ENCODE results near the gene SERPINA9. TPM values are rescaled to one million over a fixed set of nuclear protein-coding genes. Genes with fewer than 3 reads are reported as not detected.
"Not testable (repeated sequence)": the region's sequence is repeated elsewhere in the genome, so short reads cannot be mapped to it uniquely, and the experiment has no call there.

SERPINA9 gene
- total RNA-seq, 1 experiment from 2014 or later = not detected

- no peak for DNase-seq (ENCODE audit: low read depth)
Observed at GRCh38 chr14:94428610-94429009, 47.4 kb downstream of the SERPINA9 start.

- no peak for DNase-seq (ENCODE audit: low read depth)
Observed at GRCh38 chr14:94427016-94427613, 48.9 kb downstream of the SERPINA9 start.

GRCh38 chr14:94426526-94426925, 49.5 kb downstream of the SERPINA9 start:
- no peak for DNase-seq (ENCODE audit: low read depth)

GRCh38 chr14:94424371-94424770, 51.6 kb downstream of the SERPINA9 start:
- DNase-seq (ENCODE audit: low read depth) = no peak

GRCh38 chr14:94423453-94424056, 52.4 kb downstream of the SERPINA9 start:
- peak; percentile 52 for DNase-seq (ENCODE audit: low read depth)

- DNase-seq (ENCODE audit: low read depth) = no peak
Observed at GRCh38 chr14:94421316-94421715, 54.7 kb downstream of the SERPINA9 start.

- DNase-seq (ENCODE audit: low read depth) = not testable (repeated sequence)
Observed at GRCh38 chr14:94417497-94418205, 58.3 kb downstream of the SERPINA9 start.

Other genes with a start within 250 kb of the SERPINA9 start
- not detected in 2 replicates for gene SERPINA10, start 182.9 kb downstream of the SERPINA9 start, total RNA-seq (2014; rRNA removed; shearing (Covaris generic))
- gene SERPINA6, start 152.9 kb downstream of the SERPINA9 start, total RNA-seq (2014; rRNA removed; shearing (Covaris generic)) = 0.51 TPM in 1 of 2 replicates, not detected in the other
- not detected in 2 replicates for gene SERPINA2, start 109.5 kb downstream of the SERPINA9 start, total RNA-seq (2014; rRNA removed; shearing (Covaris generic))
- gene SERPINA1, start 87.6 kb downstream of the SERPINA9 start, total RNA-seq (2014; rRNA removed; shearing (Covaris generic)) = 0.58 and 1.4 TPM in 2 replicates
- gene SERPINA11, start 23.4 kb downstream of the SERPINA9 start, total RNA-seq (2014; rRNA removed; shearing (Covaris generic)) = not detected in 2 replicates
- gene SERPINA12, start 33.3 kb upstream of the SERPINA9 start, total RNA-seq (2014; rRNA removed; shearing (Covaris generic)) = not detected in 2 replicates
- gene SERPINA4, start 85.2 kb upstream of the SERPINA9 start, total RNA-seq (2014; rRNA removed; shearing (Covaris generic)) = not detected in 2 replicates
- not detected in 2 replicates for gene SERPINA5, start 105.2 kb upstream of the SERPINA9 start, total RNA-seq (2014; rRNA removed; shearing (Covaris generic))
- not detected in 2 replicates for gene SERPINA3, start 136.2 kb upstream of the SERPINA9 start, total RNA-seq (2014; rRNA removed; shearing (Covaris generic))

All from HT1080 (cell line).